Sigmoid colon (tissue), 7 donors: ENCODE measurements around the gene GDF9. TPM values are rescaled to one million over a fixed set of nuclear protein-coding genes. Genes with fewer than 3 reads are reported as not detected.

Experiments used
- DNase-seq: peaks from one replicate; pipeline ENCODE4 v3.0.0-alpha.2; 2019
- H3K27ac ChIP-seq, 4 donors: fragments of 200-600 bp; sonication (generic); one replicate each; pipeline ENCODE4 v1.5.1; 2016 to 2019; ENCODE audit warnings: mild to moderate bottlenecking in 1 of 4
- H3K27me3 ChIP-seq, 3 donors: fragments of 200-600 bp; sonication (generic); one replicate each; pipeline ENCODE4 v1.5.1; 2019; ENCODE audit warnings: mild to moderate bottlenecking in 1 of 3
- H3K36me3 ChIP-seq, 4 donors: fragments of 200-600 bp; sonication (generic); one replicate each; pipeline ENCODE4 v1.5.1; 2016 to 2019
- H3K4me1 ChIP-seq, 4 donors: fragments of 200-600 bp; sonication (generic); one replicate each; pipeline ENCODE4 v1.5.1; 2017 to 2019
- H3K4me3 ChIP-seq, 4 donors: fragments of 200-600 bp; sonication (generic); one replicate each; pipeline ENCODE4 v1.5.1; 2017 to 2019; ENCODE audit warnings: mild to moderate bottlenecking in 2 of 4, moderate library complexity in 1 of 4
- H3K9me3 ChIP-seq, 4 donors: fragments of 200-600 bp in 3 of 4; sonication (generic) in 3 of 4; one replicate each; pipeline versions ENCODE4 v1.5.1 to v1.6.1; 2013 to 2019
- EP300 ChIP-seq, 4 donors: sonication (generic); formaldehyde crosslinking; IDR thresholded peaks; one replicate each; pipeline ENCODE4 v1.6.1; 2017; ENCODE audit warnings: antibody characterized with exemption in 4 of 4
- POLR2A ChIP-seq, 2 donors: fragments of 450-650 bp; IDR thresholded peaks; one replicate each; pipeline ENCODE4 v1.6.1; 2016; ENCODE audit warnings: antibody characterized with exemption in 2 of 2, mild to moderate bottlenecking in 2 of 2, moderate library complexity in 2 of 2
- POLR2AphosphoS5 ChIP-seq, 4 donors: sonication (generic); formaldehyde crosslinking; IDR thresholded peaks; one replicate each; pipeline ENCODE4 v1.6.1; 2017; ENCODE audit warnings: antibody characterized with exemption in 4 of 4
- WGBS, 2 donors: extraction: QIAGEN DNeasy Blood & Tissue Kit; methylation state at CpG; one replicate each; pipeline ENCODE4 v1.1.7; 2013; 5-methylcytosine and 5-hydroxymethylcytosine counted together
- intact Hi-C: fragments of 100-400 bp; cut with DNase I; formaldehyde crosslinking; loops from one replicate; pipeline ENCODE4 v1.15.1; 2023
- polyA plus RNA-seq, 3 donors: library from polyadenylated mRNA; stranded (reverse); fragments of 200-250 nt; gene quantifications; one replicate each; pipeline ENCODE4 v1.2.3, GENCODE V29; 2013
- total RNA-seq, 4 donors: library from RNA; depleted of rRNA; stranded (reverse); fragments of >200 nt; gene quantifications; one replicate each; pipeline ENCODE4 v1.1.0, GENCODE V29; 2016
- TF ChIP-seq, protein P1 (sequence below), 4 experiments: fragments of 450-650 bp in 3 of 4; fragments of 200-600 bp in 1 of 4; IDR thresholded peaks; one replicate each; pipeline ENCODE4 v1.5.1; 2016 to 2019; ENCODE audit warnings: antibody characterized with exemption in 4 of 4, mild to moderate bottlenecking in 3 of 4, moderate library complexity in 2 of 4
- donor health status: healthy with polysubstance abuse.
- donor health status: Bipolar disorder and iron deficiency.
- donor health status: healthy.

Gene GDF9
- total and polyA plus RNA-seq, 7 donors, result 0.22 to 1.8 (median 0.44) TPM; not detected in 3

DNA sequence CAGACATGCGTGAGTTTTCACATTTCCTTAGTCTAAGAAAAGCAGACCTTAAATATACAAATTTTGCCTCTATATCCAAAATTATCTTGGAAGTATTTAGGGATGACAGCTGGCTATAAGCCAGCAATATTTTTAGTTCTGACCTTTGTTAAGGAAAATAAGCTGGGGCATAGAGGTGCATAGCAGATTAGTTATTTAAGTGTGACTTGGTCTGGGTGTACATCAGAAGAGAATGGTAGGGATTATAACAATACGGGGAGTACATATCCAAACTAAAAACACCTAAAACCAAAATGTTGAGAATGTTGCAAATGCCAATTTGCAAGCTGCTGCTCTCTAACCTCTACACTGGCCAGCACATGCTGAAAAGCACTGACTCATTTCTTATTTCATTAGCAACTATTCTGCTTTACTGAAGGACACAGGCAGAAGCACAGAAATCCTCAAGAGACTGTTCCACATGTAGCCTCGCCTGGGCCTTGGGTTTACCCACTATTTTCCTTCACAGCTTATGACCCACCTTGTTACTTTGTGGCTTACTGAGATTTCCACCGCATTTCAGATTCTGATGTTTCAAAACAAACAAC is 29.5 kb upstream of the GDF9 start:
- Histone ChIP-seq H3K4me1 (no peaks in the 10 kb centered on the region), H3K27me3 (no peaks in the 10 kb centered on the region), H3K27ac (no peak overlapping the region), H3K4me3 (no peak overlapping the region), H3K9me3 (no peaks in the 10 kb centered on the region), H3K36me3 (peaks cover 18 to 84% (median 48%) of the 10 kb centered on the region in 4 donors)
- TF ChIP-seq EP300 (IDR thresholded peaks at IDR 0.05) (no peak), POLR2A (IDR thresholded peaks at IDR 0.05) (no peak), POLR2AphosphoS5 (IDR thresholded peaks at IDR 0.05) (no peak)
- TF ChIP-seq, protein P1, sequence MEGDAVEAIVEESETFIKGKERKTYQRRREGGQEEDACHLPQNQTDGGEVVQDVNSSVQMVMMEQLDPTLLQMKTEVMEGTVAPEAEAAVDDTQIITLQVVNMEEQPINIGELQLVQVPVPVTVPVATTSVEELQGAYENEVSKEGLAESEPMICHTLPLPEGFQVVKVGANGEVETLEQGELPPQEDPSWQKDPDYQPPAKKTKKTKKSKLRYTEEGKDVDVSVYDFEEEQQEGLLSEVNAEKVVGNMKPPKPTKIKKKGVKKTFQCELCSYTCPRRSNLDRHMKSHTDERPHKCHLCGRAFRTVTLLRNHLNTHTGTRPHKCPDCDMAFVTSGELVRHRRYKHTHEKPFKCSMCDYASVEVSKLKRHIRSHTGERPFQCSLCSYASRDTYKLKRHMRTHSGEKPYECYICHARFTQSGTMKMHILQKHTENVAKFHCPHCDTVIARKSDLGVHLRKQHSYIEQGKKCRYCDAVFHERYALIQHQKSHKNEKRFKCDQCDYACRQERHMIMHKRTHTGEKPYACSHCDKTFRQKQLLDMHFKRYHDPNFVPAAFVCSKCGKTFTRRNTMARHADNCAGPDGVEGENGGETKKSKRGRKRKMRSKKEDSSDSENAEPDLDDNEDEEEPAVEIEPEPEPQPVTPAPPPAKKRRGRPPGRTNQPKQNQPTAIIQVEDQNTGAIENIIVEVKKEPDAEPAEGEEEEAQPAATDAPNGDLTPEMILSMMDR (IDR thresholded peaks at IDR 0.05), result no peak
- WGBS, 2 donors, result 94 to 95% methylated on average over 4 of the region's 4 CpGs
- no peak for DNase-seq
- intact Hi-C loops, result no loop called here

DNA sequence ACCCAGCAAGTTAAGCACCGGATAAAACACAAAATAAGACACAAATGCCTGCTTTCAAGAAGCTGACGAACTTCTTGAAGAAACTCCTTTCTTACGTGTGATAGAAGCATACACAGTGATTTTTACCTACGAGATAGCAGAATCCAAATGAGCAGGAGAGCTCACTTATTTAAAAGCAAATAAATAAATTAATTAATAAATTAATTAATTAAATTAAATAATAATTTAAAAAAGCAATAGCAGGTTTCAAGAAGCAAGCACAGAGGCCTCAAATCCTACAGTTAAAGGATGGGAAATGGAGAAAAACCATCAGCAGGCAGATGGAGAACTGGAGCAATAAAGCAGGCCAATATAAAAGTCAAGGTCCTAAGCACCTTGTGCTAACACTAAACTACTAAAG is 24.5 kb upstream of the GDF9 start:
- TF ChIP-seq, protein P1 (IDR thresholded peaks at IDR 0.05), result no peak
- no peak for TF ChIP-seq POLR2AphosphoS5 (IDR thresholded peaks at IDR 0.05)
- TF ChIP-seq EP300 (IDR thresholded peaks at IDR 0.05), result no peak
- TF ChIP-seq POLR2A (IDR thresholded peaks at IDR 0.05), result no peak
- no peak for DNase-seq
- H3K4me1 ChIP-seq, result no peaks in the 10 kb centered on the region
- H3K9me3 ChIP-seq, result no peaks in the 10 kb centered on the region
- intact Hi-C loops, result no loop called here
- peaks cover 19 to 100% (median 50%) of the 10 kb centered on the region in 4 donors for H3K36me3 ChIP-seq
- H3K27ac ChIP-seq, result no peak overlapping the region
- 95 to 98% methylated on average over 4 of the region's 4 CpGs for WGBS, 2 donors
- no peaks in the 10 kb centered on the region for H3K27me3 ChIP-seq
- H3K4me3 ChIP-seq, result no peak overlapping the region

DNA sequence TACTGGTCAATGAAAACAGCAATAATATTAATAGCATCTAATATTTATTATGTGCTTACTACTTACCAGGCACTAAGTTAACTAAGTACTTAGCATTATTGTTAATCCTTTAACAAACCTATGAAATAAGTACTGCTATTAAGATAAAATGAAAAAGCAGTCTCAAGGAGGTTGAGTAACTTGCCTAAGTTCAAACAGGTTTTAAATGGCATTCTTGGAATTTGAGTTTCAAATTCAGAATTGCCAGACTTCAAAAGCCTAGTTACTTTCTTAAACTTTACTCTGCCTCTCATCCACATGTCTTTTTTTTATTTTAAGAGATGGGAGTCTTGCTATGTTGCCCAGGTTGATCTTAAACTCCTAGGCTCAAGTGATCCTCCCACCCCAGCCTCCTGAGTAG is 23.2 kb upstream of the GDF9 start:
- Histone ChIP-seq H3K4me3 (no peak overlapping the region), H3K27me3 (no peaks in the 10 kb centered on the region), H3K27ac (no peak overlapping the region), H3K4me1 (no peaks in the 10 kb centered on the region), H3K36me3 (peaks cover 17 to 100% (median 48%) of the 10 kb centered on the region in 4 donors), H3K9me3 (no peaks in the 10 kb centered on the region)
- TF ChIP-seq, protein P1 (IDR thresholded peaks at IDR 0.05), result no peak
- no peak for TF ChIP-seq POLR2AphosphoS5 (IDR thresholded peaks at IDR 0.05)
- TF ChIP-seq EP300 (IDR thresholded peaks at IDR 0.05), result no peak
- TF ChIP-seq POLR2A (IDR thresholded peaks at IDR 0.05), result no peak
- intact Hi-C loops, result no loop called here
- no peak for DNase-seq

DNA sequence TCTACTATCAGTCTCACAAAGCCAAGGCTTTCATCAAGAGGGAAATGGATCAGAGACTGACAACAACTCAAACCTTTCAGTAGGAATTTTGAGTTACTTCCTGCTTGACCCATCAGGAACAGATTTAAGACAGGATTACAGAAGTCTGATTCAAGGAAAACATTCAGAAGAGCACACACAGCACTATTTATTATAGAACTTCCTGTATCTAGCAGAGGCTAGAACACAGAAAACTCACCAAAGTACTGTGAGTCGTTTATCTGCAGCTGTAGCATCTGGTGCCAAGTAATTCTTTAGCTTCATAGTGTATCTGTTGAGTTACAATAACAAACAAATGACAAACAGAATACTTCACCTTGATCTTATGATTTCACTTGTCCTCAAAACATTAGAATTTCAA is 21.0 kb upstream of the GDF9 start:
- TF ChIP-seq POLR2AphosphoS5 (IDR thresholded peaks at IDR 0.05) (no peak), EP300 (IDR thresholded peaks at IDR 0.05) (no peak), POLR2A (IDR thresholded peaks at IDR 0.05) (no peak)
- TF ChIP-seq, protein P1 (IDR thresholded peaks at IDR 0.05), result no peak
- intact Hi-C loops, result no loop called here
- Histone ChIP-seq H3K9me3 (no peaks in the 10 kb centered on the region), H3K27me3 (no peaks in the 10 kb centered on the region), H3K4me3 (no peak overlapping the region), H3K36me3 (peaks cover 14 to 100% (median 49%) of the 10 kb centered on the region in 4 donors), H3K27ac (no peak overlapping the region), H3K4me1 (no peaks in the 10 kb centered on the region)
- 7 to 51% methylated on average over 1 of the region's 1 CpG for WGBS, 2 donors
- no peak for DNase-seq
